ENCODE data around the gene ARHGAP12.

The ARHGAP12 gene

DNA sequence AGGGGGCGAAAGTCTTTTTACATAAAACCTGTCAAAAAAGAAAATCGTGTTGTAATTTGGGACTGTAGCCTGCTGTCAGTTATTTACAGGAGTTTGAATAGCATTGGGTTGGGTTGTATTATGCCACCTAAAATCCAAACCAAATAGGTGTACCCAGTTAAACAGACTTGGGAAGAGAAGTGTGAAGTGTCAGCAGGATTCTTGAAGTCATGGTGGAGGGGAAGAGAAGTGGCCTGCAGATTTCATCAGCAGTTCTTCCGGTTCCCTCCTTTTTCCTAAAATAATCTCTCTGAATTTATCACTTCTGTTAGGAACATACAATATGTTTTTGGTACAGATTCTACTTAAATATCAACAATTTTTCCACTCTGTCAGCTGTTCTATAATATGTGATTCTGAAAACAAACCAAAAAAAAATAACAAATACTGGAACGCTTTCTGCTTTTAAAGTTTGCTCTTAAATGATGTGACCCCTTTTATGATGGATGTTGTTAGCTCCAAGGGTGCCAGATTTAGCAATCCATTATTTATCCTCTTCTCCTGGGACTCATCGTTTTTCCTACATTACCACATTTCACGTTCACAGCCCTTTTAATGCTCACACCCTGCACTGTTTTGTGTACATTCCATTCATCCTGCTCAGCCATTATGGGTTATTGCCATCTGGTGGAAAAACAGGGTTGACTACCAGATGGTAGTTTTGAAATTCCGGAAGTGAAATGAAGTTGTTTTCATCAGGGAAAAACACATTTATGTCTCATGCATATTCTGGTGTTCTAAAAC, 18.7 kb upstream of the ARHGAP12 start:
- peak; percentile 50 to 93 for DNase-seq

DNA sequence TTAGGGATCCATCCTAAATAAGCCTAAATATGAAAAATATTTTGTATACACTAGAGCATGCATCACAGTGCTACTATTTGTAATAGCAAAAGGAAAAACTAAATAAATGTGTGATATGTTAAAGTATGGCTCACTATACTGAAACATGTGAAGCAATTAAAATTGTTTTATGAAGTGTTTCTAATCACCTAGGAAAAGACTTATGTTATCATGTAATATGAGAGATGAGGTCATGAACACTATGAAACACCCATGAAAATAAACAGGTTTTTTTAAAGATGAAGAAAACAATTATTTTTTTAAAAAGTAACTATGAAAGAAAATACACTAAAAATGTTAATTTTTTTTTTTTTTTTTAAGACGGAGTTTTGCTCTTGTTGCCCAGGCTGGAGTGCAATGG, 16.8 kb upstream of the ARHGAP12 start:
- no peak for DNase-seq

DNA sequence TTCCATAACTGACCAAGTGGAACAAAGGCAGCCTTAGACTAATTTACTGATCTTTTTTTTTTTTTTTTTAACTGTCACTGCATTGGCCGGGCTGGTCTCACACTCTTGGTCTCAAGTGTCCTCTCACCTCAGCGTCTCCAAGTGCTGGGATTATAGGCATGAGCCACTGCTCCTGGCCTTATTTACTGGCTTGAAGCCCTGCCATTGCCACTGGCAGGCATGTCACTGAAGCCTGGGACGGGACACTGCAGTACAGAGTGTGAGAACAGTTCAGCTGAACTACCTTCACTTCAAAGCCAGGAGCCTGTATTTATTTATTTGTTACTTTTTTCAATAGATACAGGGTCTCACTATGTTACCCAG, 15.4 kb upstream of the ARHGAP12 start:
- DNase-seq: no peak

DNA sequence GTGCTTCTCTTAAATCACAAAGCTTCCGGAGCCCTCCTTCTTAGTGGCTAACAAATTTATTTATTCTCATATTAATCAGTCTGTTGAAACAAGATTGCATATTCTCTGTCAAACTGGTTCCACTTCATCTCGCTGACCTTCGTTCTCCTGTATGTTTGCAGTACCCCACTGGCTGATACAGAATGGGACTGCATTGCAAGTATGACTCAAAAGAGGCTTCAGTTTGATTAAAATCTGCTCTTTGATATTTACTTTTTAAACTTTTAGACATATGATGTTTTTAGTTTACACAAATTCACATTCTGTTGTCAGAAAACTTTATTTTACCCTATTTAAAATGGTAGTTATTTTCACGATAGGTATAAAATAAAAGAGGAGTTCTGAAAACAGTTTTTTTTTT, 14.3 kb upstream of the ARHGAP12 start:
- DNase-seq: no peak

DNA sequence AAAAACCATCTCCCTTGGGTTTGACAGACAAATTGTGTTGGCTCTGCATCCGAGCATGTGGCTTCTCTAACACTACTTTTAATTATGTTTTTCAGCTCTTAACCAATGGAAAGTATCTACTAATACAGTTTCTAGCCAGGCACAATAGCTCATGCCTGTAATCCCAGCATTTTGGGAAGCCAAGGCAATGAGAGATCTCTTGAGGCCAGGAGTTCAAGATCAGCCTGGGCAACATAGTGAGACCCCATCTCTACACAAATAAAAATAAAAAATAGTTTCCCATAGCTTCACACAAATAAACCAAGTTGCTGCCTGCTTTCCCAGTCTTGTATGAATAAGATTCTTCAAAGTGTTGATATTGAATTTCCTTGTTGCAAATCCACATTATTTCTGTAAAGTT, 13.8 kb upstream of the ARHGAP12 start:
- DNase-seq: no peak

DNA sequence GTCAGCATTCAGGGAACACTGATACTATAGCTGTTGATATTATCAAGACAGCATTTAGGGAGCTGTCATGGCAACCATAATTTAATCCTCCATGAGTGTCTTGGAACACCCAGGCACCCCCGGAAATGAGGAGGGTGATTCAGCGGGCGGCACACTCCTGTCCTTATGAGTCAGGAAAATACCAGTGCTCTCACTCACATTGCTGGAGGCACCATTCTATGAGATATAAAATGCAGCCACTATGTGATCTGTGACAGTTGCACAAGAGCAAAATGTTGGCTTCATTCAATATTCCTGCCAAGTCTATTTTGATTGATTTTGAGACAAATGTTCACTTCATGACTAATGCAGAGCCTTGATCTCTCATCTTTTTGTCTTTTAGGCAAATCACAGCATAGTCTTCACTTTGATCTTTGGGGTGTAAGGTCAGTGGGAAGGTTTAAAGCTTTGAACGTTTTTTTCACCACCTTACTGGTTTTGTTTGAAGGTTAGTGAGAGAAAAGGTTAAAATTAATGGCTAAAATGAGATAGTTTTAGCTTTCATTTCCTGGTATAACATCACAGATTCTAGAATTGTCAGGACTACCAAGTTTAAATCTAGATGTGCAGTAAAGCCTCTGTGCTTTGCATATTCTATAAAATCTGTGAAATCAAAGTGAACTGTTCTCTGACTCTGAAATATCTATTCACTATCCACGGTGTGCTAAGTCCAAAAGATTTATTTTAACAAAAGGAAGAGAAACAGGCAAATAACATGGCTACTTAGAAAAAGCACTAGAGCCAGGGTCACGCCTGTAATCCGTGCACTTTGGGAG, 12.4 kb upstream of the ARHGAP12 start:
- DNase-seq: peak; percentile 99

DNA sequence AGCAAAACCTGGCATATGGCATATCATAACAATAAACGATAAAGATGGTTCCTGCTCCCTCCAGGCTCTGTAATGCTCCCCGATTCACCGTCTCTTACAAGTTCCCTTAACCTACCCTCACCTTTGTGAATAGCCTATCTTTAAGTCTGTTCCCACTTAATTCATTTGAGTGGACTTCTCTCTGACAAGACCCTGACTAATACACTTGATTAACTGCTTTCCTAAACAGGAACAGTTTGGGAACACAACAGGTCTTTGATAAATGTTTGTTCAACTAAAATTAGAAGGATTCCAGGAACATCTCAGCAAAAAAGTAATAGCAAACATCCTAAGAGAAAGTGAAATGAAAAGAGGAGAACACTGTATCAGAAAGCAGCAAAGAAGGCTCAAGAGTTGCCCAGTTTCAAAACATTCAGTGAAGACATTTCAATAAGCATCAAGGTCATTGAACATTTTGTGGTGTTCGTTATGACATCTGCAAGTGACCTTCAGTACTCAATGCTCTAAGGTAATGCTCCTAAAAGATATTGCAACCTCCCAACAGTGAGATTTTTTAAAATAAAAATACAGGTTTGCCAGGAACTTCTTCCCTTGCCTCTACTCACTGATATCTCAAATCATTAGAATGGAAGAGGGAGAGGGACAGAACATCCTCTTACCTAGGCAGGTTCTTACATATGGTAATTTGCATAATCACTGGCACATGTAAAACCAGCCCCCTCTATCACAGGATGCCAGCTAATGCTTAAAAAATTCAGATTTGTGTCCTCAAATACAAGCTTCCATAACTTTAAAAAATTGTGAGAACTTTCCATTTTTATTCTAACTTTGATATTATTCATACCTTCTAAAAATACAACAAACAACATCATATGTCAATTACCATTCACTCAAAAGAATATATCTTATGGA, 11.4 kb upstream of the ARHGAP12 start:
- peak in 1 of 2 experiments; percentile 76 for DNase-seq

DNA sequence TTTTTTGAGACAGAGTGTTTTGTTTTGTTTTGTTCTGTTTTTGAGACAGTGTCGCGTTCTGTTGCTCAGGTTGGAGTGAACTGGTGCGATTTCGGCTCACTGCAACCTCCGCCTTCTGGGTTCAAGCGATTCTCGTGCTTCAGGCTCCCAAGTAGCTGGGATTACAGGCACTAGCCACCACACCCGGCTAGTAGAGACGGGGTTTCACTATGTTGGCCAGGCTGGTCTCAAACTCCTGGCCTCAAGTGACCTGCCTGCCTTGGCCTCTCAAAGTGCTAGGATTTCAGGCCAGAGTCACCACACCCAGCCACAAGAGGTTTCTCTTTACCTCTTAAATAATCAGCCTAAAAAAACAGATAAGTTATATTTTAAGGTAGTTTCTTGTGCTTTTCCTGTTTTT, 8.7 kb upstream of the ARHGAP12 start:
- DNase-seq: no peak

DNA sequence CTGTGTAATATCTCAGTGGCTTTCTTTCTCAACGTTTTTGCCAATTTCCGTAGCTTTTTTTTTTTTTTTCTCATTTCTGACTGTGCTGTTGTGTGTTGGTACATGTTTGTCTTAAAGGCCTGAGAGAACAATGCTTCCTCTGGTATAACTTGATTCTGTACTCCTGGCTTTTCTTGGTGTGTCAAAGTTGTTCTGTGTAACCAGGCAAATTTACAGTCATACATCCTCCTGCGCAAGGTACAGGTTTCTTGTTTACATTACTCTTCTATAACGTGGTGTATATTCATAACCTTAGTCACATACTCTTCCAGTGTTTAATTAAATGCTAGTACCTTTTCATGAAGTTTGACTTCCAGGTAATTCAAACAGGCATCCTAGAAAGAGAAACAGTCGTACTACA, 8.3 kb upstream of the ARHGAP12 start:
- peak in 1 of 2 experiments; percentile 22 for DNase-seq

DNA sequence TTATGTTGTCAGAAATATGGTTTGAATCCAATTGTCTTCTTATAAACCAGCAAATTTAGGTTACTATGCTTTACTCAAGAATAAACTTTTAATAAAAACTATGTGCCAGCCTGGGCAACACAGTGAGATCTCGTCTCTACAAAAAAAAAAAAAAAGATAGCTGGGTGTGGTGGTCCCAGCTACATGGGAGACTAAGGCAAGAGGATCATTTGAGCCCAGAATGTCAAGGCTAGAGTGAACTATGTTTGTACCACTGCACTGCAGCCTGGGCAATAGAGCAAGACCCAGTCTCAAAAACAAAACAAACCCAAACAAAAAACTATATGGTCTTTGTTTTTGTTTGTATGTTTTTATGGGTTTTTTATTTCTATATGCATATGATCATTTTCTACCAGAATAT, 7.5 kb upstream of the ARHGAP12 start:
- DNase-seq: no peak

DNA sequence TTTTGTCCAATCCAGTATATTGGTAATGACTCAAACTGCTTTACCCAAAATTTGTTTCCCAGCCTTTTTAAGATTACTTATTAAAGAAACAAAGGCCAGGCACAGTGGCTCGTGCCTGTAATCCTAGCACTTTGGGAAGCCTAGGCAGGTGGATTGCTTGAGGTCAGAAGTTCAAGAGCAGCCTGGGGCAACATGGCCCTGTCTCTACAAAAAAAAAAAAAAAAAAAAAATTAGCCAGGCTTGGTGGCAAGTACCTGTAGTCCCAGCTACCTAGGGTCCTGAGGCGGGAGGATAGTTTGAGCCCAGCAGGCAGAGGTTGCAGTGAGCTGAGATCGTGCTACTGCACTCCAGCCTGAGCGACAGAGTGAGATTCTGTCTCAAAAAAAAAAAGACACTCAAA, 7.0 kb upstream of the ARHGAP12 start:
- no peak for DNase-seq

DNA sequence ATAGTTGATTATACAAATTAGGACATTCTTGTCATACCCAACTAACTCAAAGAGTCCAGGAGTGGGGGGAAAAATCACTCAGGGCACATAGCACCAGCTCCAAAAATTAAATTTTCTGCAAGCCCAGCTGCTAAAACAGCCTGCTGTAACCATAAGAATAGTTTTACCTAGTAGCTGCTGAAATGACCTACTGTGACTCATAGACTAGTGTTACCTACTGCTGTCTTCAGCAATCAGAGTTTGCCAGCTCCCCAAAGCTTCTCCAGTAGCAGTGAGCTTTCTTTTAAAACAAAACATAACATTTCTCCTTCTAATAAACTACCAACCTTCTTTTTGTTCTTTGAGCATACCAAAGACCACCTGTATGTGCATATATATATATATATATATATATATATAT, 4.2 kb upstream of the ARHGAP12 start:
- DNase-seq: peak in 1 of 2 experiments; percentile 30

DNA sequence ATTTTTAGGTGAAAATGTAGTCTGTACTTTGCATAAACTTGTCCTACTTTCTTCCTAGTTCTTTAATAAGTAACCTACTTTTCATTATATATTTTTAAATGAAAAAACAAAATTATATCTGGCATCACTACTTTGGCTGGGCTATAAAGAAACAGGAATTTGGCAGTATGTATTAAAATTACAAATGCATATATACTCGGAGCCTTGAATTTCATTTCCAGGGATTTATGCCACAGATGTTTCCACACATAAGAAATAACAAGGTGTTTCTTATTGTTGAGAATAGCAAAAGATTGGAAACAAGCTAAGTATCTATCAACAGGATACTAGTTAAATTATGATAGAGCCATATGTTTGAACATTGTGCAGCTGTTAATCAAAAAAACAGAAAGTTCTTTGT, 2.2 kb upstream of the ARHGAP12 start:
- DNase-seq: no peak

DNA sequence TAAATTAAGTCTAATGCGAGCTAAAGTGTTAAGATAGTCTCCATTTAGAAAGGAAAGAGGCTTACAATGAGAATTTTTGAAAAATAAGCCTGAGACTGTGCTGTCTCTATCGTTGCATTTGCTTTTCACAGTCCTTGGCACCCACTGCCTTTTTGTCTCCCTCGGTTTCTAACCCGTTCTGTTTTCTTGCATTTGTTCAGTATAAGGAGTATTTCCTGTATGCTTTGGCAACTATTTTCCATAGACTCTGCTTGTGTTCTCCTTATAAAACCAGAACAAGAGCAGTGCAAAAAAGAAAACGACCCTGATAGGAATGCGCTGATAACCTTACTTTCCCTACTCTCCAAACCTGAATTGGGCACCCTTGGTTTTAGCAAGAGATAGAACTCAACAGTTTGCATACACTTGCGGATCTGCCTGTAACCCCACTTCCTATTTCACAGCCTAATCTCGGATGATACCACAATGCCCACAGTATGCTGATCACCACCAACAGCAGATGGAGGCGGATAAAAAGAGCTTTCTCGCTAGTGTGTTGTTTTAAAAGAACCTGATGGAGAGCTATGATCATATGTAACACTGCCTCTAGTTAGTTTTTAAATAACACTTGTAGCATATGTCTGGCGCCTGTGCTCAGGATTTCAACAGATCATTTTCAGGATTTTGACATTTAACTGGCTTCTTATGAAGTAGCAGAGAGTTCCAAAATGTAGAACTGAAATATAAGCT, 1.6 kb upstream of the ARHGAP12 start:
- DNase-seq: peak in 1 of 2 experiments; percentile 63

DNA sequence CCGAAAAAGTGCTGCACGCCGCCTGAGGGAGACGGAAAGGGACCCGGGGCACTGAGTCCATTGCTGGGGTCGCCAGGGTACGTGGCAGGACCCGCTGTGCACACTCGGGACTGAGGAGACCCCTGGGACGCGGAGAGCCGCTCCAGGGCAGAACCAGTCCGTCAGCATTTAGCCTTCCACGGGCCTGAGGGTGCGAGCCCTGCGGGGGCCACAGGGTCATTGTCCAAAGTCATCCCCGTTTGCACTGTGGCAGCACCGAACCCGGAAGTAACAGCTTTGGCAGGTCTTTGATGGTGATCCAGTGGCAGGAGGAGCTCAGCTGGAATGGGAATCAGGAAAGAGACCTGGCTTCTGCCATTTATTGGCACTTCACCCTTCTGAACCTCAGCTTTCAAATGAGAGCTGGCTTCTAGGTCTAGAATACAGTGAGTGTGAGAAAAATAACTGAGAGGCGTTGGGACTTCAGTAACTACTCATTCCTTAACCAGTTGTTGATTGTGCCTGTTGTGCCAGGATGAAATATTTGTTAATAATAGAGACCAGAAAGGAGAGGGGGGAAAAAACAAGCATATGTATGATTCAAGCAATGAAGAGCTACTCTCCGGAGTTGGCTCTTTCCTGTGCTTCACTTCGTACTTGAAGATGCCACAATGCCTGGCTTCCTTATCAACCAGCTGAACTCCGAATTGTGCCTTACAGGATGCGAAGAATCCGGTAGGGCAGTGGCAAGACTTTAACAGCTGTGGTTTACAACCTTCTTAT, 811 bp upstream of the ARHGAP12 start:
- DNase-seq: peak in 1 of 2 experiments; percentile 76

DNA sequence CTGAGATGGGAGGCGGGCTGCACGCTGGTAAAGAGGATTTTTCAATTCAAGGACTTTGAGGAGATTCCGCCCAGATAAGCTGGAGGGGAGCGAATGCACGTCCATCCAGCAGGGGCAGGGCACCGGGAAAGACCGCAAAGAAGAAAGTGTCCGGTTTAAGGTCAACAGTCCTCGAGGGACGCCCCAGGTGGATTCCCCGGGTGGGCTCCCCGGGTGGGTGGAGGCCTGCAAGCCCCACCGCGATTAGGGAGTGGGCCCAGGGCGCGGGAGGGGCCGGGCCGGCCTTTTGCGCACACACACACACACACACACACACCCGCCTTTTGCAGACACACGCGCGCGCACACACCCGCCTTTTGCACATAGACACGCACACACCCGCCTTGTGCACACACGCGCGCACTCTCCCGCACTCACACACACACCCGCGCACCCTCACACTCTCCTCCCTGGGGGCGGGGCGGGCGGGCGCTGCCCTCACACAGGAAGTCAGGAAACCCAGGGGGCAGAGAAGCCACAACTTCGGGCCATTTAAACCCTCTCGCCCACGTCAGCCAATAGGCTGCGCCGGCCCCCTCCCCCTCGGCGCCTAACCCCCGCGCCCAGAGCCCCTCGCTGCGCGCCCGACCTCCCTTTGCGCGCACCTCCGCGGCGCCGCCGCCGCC, 615 bp downstream of the ARHGAP12 start:
- peak; percentile 50 to 58 for DNase-seq

DNA sequence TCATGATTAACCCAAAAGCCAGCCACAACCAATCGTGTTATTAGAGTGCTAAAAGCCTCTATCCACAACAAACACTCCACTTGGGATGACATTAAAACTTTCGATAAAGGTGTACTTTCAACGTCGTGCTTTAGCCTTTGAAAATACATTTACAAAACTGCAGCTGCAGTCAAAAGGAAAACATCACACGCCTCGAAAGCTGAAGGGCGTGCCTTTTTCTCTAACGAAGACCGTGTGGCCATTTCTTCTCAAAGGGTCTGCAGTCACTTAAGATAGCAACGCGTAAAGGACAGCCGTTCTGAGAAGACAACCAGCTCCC, 1.1 kb downstream of the ARHGAP12 start:
- no peak for DNase-seq

DNA sequence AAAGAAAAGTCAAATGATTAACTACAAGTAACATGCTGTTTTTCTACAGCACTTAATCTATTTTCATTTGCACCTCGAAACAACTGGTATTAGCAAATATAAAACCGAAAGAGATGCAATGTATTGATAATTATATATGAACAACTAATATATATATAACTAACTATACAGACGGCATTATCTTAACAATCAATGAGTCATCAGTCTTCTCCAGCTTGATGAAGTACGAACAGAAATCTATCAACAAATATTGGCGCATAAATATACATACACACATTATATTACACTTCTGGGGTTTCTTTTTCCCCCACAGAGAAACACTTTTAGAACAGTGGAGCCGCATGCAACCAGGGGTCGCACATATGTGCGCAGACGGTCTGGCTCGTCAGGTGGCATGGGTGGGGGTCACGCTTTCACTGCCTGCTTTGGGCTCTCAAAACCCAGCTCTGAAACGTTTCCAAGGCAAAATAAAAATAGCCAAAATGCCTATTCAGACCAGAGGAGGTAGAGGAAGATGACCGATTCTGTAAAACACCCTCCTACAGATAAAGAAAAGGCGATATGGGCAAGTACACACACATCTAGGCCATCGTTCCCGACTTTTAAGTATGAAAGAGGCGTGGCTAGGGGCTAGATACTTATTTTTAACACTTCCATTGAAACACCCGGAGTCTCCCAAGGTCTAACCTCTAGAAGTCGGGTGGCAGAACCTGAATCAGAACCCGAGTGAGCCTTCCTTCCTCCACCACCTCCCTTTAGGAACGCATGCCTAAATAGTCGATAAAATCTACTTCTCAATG, 1.7 kb downstream of the ARHGAP12 start:
- peak in 1 of 2 experiments; percentile 40 for DNase-seq

DNA sequence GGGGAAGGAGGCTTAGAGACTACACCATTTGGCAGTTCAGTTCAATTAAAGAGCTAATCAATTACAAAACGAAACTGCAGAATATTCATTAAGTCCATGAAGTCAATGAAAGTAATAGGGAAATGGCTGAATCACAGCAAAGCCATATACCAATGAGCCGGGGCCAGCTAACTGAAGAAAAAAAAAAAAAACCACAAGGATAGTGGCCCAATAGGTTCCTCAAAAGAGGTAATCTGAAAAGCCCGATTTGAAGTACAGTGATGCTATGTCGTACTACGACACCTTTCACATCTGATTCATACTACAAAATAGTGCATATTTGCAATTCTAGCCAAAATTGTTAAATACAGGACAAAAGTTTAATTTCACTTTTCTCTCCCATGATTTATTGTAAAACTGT, 2.5 kb downstream of the ARHGAP12 start:
- no peak for DNase-seq

DNA sequence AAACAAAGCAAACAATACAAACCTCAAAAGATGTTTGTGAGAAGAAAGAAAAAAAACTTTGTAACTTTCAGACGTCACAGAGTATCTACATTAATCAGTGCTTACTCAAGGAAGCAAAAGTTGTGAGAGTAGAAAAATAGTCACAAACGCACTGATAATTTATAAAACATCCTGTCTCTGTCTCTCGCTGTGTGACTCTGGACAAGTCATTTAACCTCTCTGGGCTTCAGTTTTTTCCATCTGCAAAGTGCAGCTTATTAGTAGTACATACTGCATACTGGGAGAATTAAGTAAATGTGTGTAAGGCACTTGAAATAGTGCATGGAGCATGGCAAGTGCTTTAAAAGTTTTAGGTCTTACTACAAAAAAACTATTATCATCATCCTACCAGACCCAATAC, 3.8 kb downstream of the ARHGAP12 start:
- DNase-seq: no peak

DNA sequence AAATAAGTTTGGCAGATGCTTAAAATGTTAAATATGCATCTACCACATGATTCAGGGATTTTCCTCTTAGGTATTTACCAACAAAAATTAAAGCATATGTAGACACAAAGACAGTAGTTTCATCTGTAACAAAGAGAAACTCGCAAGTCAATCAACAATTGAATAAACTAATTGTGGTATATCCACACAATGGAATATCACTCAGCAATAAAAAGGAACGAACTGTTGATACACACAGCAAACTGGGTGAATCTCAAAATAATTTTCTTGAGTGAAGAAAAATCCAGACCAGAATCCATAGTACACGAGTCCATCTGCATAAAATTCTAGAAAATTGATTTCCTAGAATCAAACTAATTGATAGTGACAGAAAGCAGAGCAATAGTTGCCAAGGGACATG, 5.2 kb downstream of the ARHGAP12 start:
- DNase-seq: no peak

Data from SW 1271 (cell line).